Activated naive CD8-positive, alpha-beta T cell treated with anti-CD3 and anti-CD28 coated beads, Interleukin-2, amount 10 ng/mL, durations not matched to agents 7 days and 5 days (primary cell): ENCODE results near the gene B3GNT7. TPM values are rescaled to one million over a fixed set of nuclear protein-coding genes. Genes with fewer than 3 reads are reported as not detected.
A peak's percentile ranks its signal among the peaks of the same experiment; 100 is the strongest.
"Not testable (repeated sequence)": the region's sequence is repeated elsewhere in the genome, so short reads cannot be mapped to it uniquely, and the experiment has no call there.

Experiments used
- ATAC-seq: fragments of 150-1000 bp; cut with Tn5 transposase; one replicate; pipeline ENCODE4 v1.10.0; 2021; ENCODE audit warnings: low read depth, moderate library complexity
- POLR2A ChIA-PET: fragments of 350-600 bp; sonication (Branson Sonifier 250); formaldehyde crosslinking; loops from one replicate; lab custom pipeline; 2021; ENCODE audit warnings: antibody characterized with exemption; lab: Charles Lee
- DNase-seq: peaks from one replicate; pipeline ENCODE4 v3.0.0; 2021
- H3K27ac Mint-ChIP-seq: one replicate; pipeline ENCODE4 v1.8.0; 2022; ENCODE audit warnings: mild to moderate bottlenecking, mixed read lengths
- H3K27me3 Mint-ChIP-seq: one replicate; pipeline ENCODE4 v1.8.0; 2022; ENCODE audit warnings: mild to moderate bottlenecking, moderate library complexity, mixed read lengths
- H3K36me3 Mint-ChIP-seq: one replicate; pipeline ENCODE4 v1.8.0; 2021; ENCODE audit warnings: mild to moderate bottlenecking, mixed read lengths
- H3K4me1 Mint-ChIP-seq: one replicate; pipeline ENCODE4 v1.8.0; 2021; ENCODE audit warnings: mixed read lengths
- H3K4me3 Mint-ChIP-seq: one replicate; pipeline ENCODE4 v1.8.0; 2022; ENCODE audit warnings: mild to moderate bottlenecking, moderate library complexity, mixed read lengths
- H3K9me3 Mint-ChIP-seq: one replicate; pipeline ENCODE4 v1.8.0; 2021; ENCODE audit warnings: mixed read lengths
- total RNA-seq, 2 experiments: library from RNA; stranded (reverse); gene quantifications; one replicate each; pipeline ENCODE4 v1.2.3, GENCODE V29; 2021

Gene B3GNT7
- total RNA-seq, 2 experiments from 2014 or later, result 0.37 to 0.42 TPM

GRCh38 chr2:231404183-231404578, 8.7 kb downstream of the B3GNT7 start:
- peaks cover 12% of the 10 kb centered on the region for H3K4me1 Mint-ChIP-seq
- H3K36me3 Mint-ChIP-seq, H3K27me3 Mint-ChIP-seq, ATAC-seq, H3K27ac Mint-ChIP-seq, H3K9me3 Mint-ChIP-seq, H3K4me3 Mint-ChIP-seq, DNase-seq: not testable (repeated sequence)
- POLR2A ChIA-PET, result interaction anchor here (1.6 kb wide), 1 partner anchor 10 kb away, joined by 4 read pairs; no protein-coding TSS in a partner anchor

DNA sequence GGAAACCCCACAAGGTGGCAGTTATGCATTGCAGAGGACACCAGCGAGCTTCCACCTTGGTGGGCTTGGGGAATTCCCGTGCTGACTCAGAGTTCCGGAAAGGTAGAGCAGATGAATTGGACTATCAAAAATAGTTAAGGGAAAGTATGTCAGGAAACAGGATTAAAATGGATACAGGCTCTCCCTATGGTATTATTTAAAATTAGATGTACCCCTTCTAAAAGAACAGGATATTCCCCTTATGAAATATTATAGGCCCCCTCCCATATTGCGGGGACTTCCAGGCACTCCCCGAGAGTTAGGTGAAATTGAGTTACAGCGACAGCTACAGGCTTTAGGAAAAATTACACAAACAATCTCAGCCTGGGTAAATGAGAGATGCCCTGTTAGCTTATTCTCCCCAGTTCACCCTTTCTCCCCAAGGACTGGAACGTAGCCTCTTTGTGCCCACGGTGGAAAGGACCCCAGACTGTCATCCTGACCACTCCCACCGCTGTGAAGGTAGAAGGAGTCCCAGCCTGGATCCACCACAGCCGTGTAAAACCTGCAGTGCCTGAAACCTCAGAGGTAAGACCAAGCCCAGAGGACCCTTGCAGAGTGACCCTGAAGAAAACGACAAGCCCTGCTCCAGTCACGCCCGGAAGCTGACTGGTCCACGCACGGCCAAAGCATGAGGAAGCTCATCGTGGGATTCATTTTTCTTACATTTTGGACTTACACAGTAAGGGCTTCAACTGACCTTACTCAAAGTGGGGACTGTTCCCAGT, 10.3 kb downstream of the B3GNT7 start:
- POLR2A ChIA-PET, H3K36me3 Mint-ChIP-seq, H3K4me3 Mint-ChIP-seq, H3K27ac Mint-ChIP-seq, H3K9me3 Mint-ChIP-seq, DNase-seq: not testable (repeated sequence)
- ATAC-seq, result peak; percentile 26
- H3K27me3 Mint-ChIP-seq, result peaks cover 11% of the 10 kb centered on the region
- H3K4me1 Mint-ChIP-seq, result peaks cover 12% of the 10 kb centered on the region

DNA sequence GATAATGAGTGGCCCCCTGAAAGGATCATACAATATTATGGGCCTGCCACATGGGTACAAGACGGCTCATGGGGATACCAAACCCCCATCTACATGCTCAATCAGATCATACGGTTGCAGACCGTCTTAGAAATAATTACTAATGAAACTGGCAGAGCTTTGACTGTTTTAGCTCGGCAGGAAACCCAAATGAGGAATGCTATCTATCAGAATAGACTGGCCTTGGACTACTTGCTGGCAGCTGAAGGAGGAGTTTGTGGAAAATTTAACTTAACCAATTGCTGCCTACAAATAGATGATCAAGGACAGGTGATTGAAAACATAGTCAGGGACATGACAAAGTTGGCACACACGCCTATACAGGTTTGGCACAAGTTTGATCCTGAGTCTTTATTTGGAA, 12.2 kb downstream of the B3GNT7 start:
- DNase-seq, POLR2A ChIA-PET, H3K4me3 Mint-ChIP-seq, H3K36me3 Mint-ChIP-seq, ATAC-seq, H3K9me3 Mint-ChIP-seq, H3K27ac Mint-ChIP-seq: not testable (repeated sequence)
- peaks cover 24% of the 10 kb centered on the region for H3K27me3 Mint-ChIP-seq
- peaks cover 15% of the 10 kb centered on the region for H3K4me1 Mint-ChIP-seq

- DNase-seq, ATAC-seq, H3K27ac Mint-ChIP-seq, POLR2A ChIA-PET, H3K9me3 Mint-ChIP-seq, H3K36me3 Mint-ChIP-seq, H3K4me3 Mint-ChIP-seq: not testable (repeated sequence)
- Mint-ChIP-seq H3K27me3 (peaks cover 30% of the 10 kb centered on the region), H3K4me1 (peaks cover 15% of the 10 kb centered on the region)
These were observed 12.8 kb downstream of the B3GNT7 start for GRCh38 chr2:231408304-231408703.

GRCh38 chr2:231409776-231410175, 14.3 kb downstream of the B3GNT7 start:
- no peak for DNase-seq
- H3K4me1 Mint-ChIP-seq, result peaks cover 15% of the 10 kb centered on the region
- no peak overlapping the region for H3K27ac Mint-ChIP-seq
- no peak overlapping the region for H3K4me3 Mint-ChIP-seq
- peaks cover 5% of the 10 kb centered on the region for H3K9me3 Mint-ChIP-seq
- ATAC-seq, result no peak
- peaks cover 37% of the 10 kb centered on the region for H3K27me3 Mint-ChIP-seq
- H3K36me3 Mint-ChIP-seq, result peaks cover 2% of the 10 kb centered on the region
- POLR2A ChIA-PET, result no interaction called here

GRCh38 chr2:231410293-231411004, 14.9 kb downstream of the B3GNT7 start:
- H3K27me3 Mint-ChIP-seq, result peaks cover 42% of the 10 kb centered on the region
- no peak overlapping the region for H3K4me3 Mint-ChIP-seq
- peaks cover 14% of the 10 kb centered on the region for H3K4me1 Mint-ChIP-seq
- H3K27ac Mint-ChIP-seq, result no peak overlapping the region
- peaks cover 5% of the 10 kb centered on the region for H3K9me3 Mint-ChIP-seq
- no peak for ATAC-seq
- DNase-seq, result no peak
- H3K36me3 Mint-ChIP-seq, result peaks cover 2% of the 10 kb centered on the region
- POLR2A ChIA-PET, result no interaction called here

GRCh38 chr2:231411237-231411636, 15.7 kb downstream of the B3GNT7 start:
- H3K4me3 Mint-ChIP-seq, result peak overlapping the region; percentile 61
- DNase-seq (no peak), ATAC-seq (no peak)
- POLR2A ChIA-PET, result no interaction called here
- H3K27ac Mint-ChIP-seq, result no peak overlapping the region
- peaks cover 5% of the 10 kb centered on the region for H3K9me3 Mint-ChIP-seq
- H3K36me3 Mint-ChIP-seq, result peaks cover 2% of the 10 kb centered on the region
- peaks cover 10% of the 10 kb centered on the region for H3K4me1 Mint-ChIP-seq
- peaks cover 44% of the 10 kb centered on the region for H3K27me3 Mint-ChIP-seq

GRCh38 chr2:231411831-231412617, 16.5 kb downstream of the B3GNT7 start:
- Mint-ChIP-seq H3K27ac (no peak overlapping the region), H3K9me3 (peaks cover 5% of the 10 kb centered on the region), H3K4me3 (peak overlapping the region; percentile 61), H3K27me3 (peaks cover 47% of the 10 kb centered on the region), H3K4me1 (peaks cover 4% of the 10 kb centered on the region), H3K36me3 (peaks cover 2% of the 10 kb centered on the region)
- POLR2A ChIA-PET, result no interaction called here
- DNase-seq (peak; percentile 85), ATAC-seq (peak; percentile 96)

DNA sequence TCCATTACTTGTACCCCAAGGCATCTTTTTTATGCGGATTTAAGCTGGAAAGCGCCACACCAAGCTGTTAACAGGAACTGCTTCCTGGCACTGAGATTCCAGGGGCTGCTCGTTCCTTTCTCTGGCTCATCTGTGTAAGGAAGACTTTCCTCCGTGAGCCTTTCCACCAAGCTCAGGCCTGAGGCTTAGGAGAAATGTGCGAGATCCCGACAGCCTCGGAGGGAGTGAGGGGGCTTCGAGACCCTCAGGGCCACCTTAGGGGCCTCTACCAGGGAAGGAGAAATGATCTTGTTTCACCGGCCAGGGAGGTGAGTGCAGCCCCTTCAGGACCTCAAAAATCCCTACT, 17.1 kb downstream of the B3GNT7 start:
- peaks cover 2% of the 10 kb centered on the region for H3K36me3 Mint-ChIP-seq
- DNase-seq (no peak), ATAC-seq (no peak)
- H3K4me1 Mint-ChIP-seq, result peaks cover 4% of the 10 kb centered on the region
- H3K4me3 Mint-ChIP-seq, result peak overlapping the region; percentile 47
- no peak overlapping the region for H3K27ac Mint-ChIP-seq
- peaks cover 5% of the 10 kb centered on the region for H3K9me3 Mint-ChIP-seq
- POLR2A ChIA-PET, result no interaction called here
- peaks cover 47% of the 10 kb centered on the region for H3K27me3 Mint-ChIP-seq

GRCh38 chr2:231413456-231413855, 17.9 kb downstream of the B3GNT7 start:
- Mint-ChIP-seq H3K9me3 (peaks cover 5% of the 10 kb centered on the region), H3K36me3 (peaks cover 2% of the 10 kb centered on the region), H3K4me3 (no peak overlapping the region), H3K4me1 (peaks cover 4% of the 10 kb centered on the region), H3K27ac (no peak overlapping the region), H3K27me3 (peaks cover 45% of the 10 kb centered on the region)
- no peak for ATAC-seq
- no peak for DNase-seq
- POLR2A ChIA-PET, result no interaction called here

- Mint-ChIP-seq H3K36me3 (peaks cover 2% of the 10 kb centered on the region), H3K4me1 (peaks cover 4% of the 10 kb centered on the region), H3K27ac (no peak overlapping the region), H3K4me3 (no peak overlapping the region), H3K9me3 (peaks cover 5% of the 10 kb centered on the region), H3K27me3 (peaks cover 42% of the 10 kb centered on the region)
- ATAC-seq (no peak), DNase-seq (no peak)
- POLR2A ChIA-PET, result no interaction called here
These were observed 18.5 kb downstream of the B3GNT7 start for GRCh38 chr2:231413921-231414476.

DNA sequence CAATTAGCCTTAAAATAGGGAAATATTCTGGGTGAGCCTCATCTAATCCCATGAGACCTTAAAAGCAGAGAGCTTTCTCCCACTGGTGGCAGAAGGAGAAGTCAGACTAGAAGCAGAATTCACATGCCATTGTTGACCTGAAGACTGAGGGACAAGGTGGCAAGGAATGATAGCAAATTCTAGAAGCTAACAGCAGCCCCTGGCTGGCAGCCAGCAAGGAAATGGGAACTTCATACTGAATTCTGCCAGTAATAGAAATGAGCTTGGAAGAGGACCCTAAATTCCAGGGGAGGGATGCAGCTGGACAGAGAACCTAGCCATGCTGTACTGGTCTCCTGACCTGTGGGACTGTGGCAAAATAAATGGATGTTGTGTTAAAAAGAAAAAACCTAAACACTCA, 19.5 kb downstream of the B3GNT7 start:
- Mint-ChIP-seq H3K4me3 (no peak overlapping the region), H3K27ac (no peak overlapping the region)
- POLR2A ChIA-PET, result no interaction called here

More for the DNA sequence above, 19.5 kb downstream of the B3GNT7 start:
- no peak for DNase-seq
- Mint-ChIP-seq H3K4me1 (peaks cover 4% of the 10 kb centered on the region), H3K27me3 (peaks cover 42% of the 10 kb centered on the region), H3K9me3 (peaks cover 5% of the 10 kb centered on the region), H3K36me3 (peaks cover 2% of the 10 kb centered on the region)
- no peak for ATAC-seq
